Activated CD4-positive, alpha-beta T cell treated with anti-CD3 and anti-CD28 coated beads, Interleukin-2, amount 50 U/mL, for 4 hours (primary cell): ENCODE data around the gene PRAMEF33.
"Not testable (repeated sequence)": the region's sequence is repeated elsewhere in the genome, so short reads cannot be mapped to it uniquely, and the experiment has no call there.

Experiments
- DNase-seq, 2 experiments: peaks; one replicate each; pipeline ENCODE4 v3.0.0-alpha.2; 2020

The PRAMEF33 gene

GRCh38 chr1:13303239-13303638 lies at the start of gene PRAMEF33:
TSS of gene PRAMEF33 (plus strand) at chr1:13303539. CDS start at chr1:13305955, 2,416 bp downstream.
- DNase-seq: not testable (repeated sequence)

DNA sequence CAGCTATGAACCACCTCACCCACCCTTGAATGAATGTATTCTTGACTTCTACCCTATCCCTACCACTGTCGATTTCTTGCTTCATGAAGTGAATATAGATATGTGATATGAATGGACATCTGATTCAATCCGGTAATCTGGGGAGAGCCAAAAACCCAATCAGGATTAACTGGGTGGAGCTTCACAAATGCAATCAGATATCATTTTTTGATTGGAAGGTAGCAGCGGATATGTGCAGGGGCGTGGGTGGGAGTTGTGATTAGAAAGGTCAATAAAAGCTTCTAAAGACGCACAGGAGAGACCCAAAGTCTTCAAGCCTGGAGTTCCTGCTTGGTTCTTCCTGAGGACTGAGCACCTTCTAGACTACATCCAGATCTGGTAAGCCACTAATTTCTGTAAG lies 49.4 kb upstream of the PRAMEF33 start, which contains the start of gene PRAMEF5:
PRAMEF5 (plus strand) TSS at position 301 of the 400 bp plus-strand sequence. CDS start 5,071 bp downstream, outside the sequence.
- DNase-seq: not testable (repeated sequence)

GRCh38 chr1:13265124-13265523 lies 38.2 kb upstream of the PRAMEF33 start:
- not testable (repeated sequence) for DNase-seq

- DNase-seq: not testable (repeated sequence)
Measured at GRCh38 chr1:13277016-13277415, 26.3 kb upstream of the PRAMEF33 start.

DNA sequence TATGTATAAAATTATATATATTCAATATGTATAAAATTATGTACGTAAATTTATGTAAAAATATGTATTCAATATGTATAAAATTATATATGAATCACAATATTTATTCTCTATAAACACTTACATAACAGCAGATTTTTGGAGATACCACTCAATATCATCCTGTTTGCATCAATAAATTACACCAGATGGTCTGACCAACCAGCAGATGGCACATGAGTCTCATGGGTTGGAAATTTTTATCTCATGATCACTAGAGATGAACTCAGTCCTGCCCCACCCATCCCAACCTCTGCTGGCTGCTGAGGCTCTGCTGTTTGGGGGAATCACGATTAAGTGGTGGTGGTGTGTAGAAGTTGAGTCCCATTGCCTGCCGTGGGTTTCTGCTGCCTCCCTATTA lies 23.7 kb upstream of the PRAMEF33 start:
- not testable (repeated sequence) for DNase-seq

GRCh38 chr1:13285037-13285436 lies 18.3 kb upstream of the PRAMEF33 start, which contains the start of gene PRAMEF8:
TSS of gene PRAMEF8 (minus strand) at chr1:13285137. CDS start at chr1:13284091, 1,046 bp downstream.
- not testable (repeated sequence) for DNase-seq

DNA sequence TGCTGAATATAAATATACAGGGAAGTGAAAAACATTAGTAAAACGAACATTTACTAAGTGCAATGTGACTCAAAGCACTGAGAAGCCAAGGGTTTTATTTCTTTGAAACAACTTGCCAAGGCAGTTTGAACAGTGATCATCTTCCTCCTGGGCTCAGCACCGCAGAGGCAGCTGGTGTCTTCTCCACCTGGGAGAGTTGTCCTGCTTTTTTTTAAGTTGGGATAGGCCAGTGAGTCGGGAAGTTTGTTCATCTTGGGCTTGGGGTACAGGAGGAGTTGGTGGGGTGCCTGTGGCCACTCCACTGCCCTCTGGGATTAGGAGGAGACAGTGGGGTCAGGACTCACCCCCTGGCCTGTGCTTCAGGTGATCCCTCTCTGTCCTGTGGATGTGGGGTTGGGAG lies 14.3 kb upstream of the PRAMEF33 start:
- DNase-seq: not testable (repeated sequence)

- DNase-seq: not testable (repeated sequence)
Measured at GRCh38 chr1:13297216-13297931, 6.0 kb upstream of the PRAMEF33 start.

GRCh38 chr1:13298699-13299098 lies 4.6 kb upstream of the PRAMEF33 start:
- DNase-seq: not testable (repeated sequence)

DNA sequence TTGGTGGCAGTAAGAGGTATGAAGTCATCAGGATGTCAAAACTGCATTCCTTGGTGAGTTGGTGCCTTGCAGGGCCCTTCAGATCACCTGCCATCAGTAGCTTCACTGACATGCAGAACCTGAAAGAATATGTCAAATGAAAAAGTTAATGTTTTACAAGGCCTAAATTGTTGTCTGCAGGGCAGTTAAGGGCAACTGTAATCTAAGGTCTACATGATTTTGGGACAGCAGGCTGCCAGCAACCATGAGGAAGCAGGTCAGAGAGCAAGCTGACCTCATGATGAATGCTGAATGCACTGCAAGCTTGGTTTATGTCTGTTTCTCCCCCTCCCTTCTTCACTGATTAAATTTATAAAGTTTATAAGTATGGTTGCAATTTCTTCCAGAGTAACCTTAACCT lies 1.1 kb upstream of the PRAMEF33 start:
- DNase-seq: not testable (repeated sequence)

GRCh38 chr1:13315281-13315680 lies 11.9 kb downstream of the PRAMEF33 start, which contains the start of gene PRAMEF15:
TSS of gene PRAMEF15 (plus strand) at chr1:13315581. CDS start at chr1:13318408, 2,827 bp downstream.
- not testable (repeated sequence) for DNase-seq

GRCh38 chr1:13342496-13342895 lies 39.2 kb downstream of the PRAMEF33 start:
- DNase-seq: not testable (repeated sequence)

DNA sequence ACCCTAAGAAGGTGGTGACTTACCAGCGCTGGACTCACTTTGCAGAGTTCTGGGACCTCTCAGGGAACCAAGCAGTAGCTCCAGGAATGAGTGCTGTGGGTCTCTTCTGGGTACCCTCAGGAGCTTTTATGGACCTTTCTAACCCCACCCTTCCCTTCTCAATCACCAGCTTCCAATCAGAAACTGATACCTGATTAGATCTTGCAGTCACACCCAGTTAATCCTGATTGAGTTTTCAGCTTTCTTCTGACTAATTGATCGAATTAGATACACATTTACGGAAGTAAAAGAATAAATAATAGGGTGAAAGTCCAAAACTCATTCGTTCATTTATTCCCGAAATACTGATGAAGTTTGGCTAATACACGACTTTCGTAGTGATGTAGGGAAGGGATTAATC lies 43.7 kb downstream of the PRAMEF33 start, which contains the start of gene PRAMEF14:
PRAMEF14 (minus strand) TSS at position 101 of the 400 bp plus-strand sequence. CDS start 1,820 bp downstream, outside the sequence.
- not testable (repeated sequence) for DNase-seq

GRCh38 chr1:13353476-13353875 lies 50.1 kb downstream of the PRAMEF33 start:
- DNase-seq: not testable (repeated sequence)

- DNase-seq: not testable (repeated sequence)
Measured at GRCh38 chr1:13354475-13354874, 51.1 kb downstream of the PRAMEF33 start.

GRCh38 chr1:13356774-13357173 lies 53.4 kb downstream of the PRAMEF33 start:
- not testable (repeated sequence) for DNase-seq
